GM21723 (cell line): ENCODE results near the gene AP5S1.
"Not testable (repeated sequence)": the region's sequence is repeated elsewhere in the genome, so short reads cannot be mapped to it uniquely, and the experiment has no call there.

Experiments used
- ATAC-seq: cut with Tn5 transposase; IDR thresholded peaks from one replicate; pipeline ENCODE4 v1.9.1; 2021; ENCODE audit warnings: mild to moderate bottlenecking, moderate library complexity; ENCODE audit not compliant: unreplicated experiment

Gene AP5S1

DNA sequence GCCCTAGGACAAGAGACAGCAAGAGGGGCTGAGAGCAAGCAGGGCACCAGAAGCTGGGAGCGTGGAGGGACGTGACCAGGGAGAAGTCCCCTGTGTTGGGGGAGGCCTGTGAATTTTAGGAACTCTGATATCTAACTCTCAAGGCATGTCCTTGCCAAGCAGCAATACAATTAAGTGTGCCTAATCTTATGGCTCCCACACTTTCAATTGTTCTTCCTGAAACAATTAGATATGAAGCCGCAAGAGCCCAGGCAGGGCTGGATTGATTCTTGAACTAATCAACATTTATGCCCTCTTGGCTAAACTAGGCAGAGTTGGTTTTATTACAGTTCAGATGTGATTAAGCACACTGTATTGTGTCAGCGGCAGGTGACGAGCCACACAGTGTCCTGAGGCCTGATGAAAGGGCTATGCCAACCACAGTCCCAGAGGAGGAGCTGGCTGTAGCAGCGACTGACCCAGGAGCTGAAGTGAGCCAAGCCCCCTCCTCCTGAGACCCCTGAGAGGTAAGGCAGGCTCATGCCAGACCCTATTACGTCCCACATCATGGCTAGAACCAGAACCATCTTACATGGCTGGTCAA is 22.1 kb downstream of the AP5S1 start:
- ATAC-seq: no peak

DNA sequence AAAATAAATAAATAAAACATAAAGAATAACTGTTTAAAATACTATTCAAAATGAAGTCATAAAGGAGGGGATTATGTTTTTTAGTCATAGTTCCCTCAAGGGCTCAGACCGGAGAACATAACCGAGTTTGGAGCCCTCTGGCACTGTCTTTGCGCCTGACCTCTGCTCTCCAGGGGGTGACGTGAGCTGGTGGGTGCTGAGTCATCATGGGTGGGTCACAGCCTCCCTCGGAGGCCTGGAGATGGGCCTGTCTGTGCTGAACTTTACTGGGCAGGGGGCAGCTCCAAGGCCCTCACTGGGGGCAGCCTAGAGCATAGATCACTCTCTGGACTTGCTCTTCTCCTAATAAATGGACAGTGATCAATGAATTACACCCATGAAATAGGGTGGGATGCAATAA is 23.1 kb downstream of the AP5S1 start:
- ATAC-seq: no peak

DNA sequence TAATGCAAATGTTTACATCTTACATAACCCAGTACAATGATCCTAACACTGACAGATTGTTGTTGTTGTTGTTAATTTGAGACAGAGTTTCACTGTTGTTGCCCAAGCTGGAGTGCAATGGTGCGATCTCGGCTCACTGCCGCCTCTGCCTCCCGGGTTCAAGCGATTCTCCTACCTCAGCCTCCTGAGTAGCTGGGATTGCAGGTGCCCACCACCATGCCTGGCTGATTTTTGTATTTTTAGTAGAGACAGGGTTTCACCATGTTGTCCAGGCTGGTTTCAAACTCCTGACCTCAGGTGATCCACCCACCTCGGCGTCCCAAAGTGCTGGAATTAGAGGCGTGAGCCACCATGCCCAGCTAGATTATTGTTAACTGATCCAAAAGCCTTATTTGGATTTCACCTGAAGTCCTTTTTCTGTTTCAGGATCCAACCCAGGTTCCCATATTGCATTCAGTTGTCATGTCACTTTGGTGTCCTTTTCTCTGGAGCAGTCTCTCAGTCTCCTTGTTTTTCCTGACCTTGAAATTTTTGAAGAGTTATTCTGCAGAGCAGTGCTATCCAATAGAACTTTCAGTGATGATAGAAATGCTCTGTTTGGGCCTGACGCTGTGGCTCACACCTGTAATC is 23.8 kb downstream of the AP5S1 start:
- not testable (repeated sequence) for ATAC-seq

DNA sequence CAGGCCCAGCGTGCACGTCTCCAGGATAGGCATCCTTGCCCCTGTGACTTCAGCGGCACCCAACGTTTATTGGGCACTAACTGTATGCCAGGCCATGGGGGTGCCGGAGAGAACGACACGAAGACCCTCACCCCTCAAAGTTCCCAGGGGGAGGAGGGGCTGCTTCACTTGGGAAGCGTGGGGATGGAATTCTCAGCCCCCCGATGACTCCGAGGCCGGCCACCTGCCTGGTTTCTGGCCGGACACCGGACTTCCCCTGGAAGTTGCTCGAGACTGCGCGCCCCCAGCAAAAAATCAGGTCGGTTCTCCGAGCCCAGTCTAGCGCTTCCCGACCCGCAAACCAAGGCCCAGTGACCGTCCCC is 26.0 kb downstream of the AP5S1 start:
- no peak for ATAC-seq

DNA sequence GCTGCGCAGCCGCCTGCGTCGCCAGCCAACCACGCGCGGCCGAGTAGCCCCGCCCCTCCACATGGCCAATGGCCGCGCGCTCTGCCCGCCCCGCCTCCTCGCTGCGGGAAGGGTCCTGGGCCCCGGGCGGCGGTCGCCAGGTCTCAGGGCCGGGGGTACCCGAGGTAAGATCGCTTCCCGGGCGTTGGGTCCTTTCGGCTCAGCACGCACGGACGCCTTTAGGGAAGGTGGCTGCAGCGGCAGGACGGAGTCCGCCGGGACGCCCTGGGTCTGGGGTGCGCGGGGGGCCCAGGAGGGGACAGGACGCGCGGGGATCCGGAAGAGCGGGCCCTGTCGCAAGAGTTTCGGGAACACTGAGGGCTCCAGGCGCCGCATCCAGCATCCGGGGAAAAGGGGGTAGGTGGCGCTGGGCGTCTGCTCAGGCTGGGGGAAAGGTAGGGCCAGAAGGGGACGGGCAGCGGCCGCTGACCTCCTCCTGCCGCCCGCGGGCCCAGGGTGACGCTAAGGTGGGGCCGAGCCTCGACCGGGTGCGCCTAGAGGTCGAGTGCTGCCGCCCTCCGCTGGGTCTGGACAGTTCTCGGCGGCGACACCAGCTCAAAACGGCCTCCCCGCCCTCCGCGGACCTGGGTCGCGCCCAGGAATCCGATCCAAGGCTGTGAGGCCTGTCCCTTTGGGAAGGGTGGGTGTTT is 26.5 kb downstream of the AP5S1 start, which contains the start of gene MAVS:
MAVS (plus strand) TSS at position 95 of the 689 bp plus-strand sequence. CDS start 7,791 bp downstream, outside the sequence.
- peak; percentile 89 for ATAC-seq

DNA sequence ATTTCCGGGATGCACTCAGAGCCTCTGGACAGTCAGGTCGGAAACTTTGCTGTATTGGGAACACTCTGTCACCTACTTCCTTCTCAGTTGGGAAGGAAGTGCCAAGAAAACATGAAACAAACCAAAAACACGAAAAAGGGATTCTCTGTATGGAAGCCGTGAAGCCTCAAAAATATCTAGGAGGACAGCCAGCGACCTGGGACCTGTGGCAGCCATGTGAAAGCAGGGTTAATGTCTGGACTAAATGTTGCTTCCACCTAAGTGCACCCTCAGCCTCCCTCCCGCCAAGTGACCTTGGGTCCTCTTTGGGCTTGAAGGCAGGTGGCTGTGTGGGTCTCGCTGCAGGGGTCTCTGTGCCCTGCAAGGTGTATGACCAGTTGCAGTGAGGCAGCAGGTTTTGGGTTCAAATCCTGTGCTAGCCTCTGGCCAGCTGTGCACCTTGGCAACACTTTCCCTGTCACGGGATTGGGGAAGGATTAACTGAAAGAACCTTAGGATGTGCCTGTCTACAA is 27.1 kb downstream of the AP5S1 start:
- no peak for ATAC-seq

DNA sequence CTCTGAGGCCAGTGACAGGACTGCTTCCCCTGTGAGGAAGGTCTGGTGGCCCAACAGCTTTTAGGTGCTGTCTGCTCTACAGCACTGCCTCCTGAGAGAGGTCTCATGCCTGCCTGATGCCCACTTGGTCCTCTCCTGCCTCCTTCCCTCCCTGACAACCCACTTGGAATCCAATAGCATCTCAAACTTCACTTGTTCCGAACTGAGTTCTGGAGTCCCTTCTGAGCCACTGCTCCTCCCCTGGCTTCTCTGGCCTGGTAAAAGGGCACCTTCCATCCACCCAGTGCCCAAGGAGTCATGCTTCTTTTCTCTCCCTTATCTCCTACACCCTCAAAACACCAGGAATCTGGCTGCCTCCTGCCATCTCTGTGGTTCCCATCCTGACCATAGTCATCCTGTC is 28.2 kb downstream of the AP5S1 start:
- no peak for ATAC-seq

GRCh38 chr20:3854462-3854871 is 34.1 kb downstream of the AP5S1 start:
- ATAC-seq: no peak

- no peak for ATAC-seq
These were observed 37.1 kb downstream of the AP5S1 start for GRCh38 chr20:3857405-3857804.

DNA sequence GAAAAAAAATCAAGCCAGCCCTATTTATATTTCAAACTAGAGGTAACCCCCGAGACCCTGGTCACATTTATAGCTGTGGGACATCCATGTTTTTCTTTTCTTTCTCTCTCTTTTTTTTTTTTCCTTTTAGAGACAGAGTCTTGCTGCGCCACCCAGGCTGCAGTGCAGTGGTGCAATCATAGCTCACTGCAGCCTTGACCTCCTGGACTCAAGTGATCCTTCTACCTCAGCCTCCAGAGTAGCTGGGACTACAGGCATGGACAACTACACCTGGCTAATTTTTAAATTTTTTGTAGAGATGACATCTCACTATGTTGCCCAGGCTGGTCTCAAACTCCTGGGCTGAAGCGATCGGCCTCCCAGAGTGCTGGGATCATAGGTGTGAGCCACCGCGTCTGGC is 38.3 kb downstream of the AP5S1 start:
- ATAC-seq: no peak

GRCh38 chr20:3861191-3861590 is 40.8 kb downstream of the AP5S1 start:
- ATAC-seq: no peak

DNA sequence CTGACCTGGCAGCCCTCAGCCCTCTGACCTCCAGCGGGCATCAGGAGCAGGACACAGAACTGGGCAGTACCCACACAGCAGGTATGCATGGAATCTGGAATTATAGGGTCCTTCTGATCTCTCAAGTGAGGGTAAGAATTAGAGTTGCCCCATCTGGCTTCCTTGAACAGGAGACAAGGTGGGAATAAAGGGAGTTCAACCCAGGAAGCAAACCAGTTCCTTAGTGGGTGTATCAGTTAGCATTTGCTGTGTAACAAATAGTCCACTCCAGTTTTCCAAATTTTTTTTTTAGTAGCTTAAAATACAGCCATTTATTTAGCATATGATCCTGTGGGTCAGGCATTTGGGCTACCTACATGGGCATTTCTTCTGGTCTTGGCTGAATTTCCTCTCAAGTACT is 42.0 kb downstream of the AP5S1 start:
- ATAC-seq: no peak

DNA sequence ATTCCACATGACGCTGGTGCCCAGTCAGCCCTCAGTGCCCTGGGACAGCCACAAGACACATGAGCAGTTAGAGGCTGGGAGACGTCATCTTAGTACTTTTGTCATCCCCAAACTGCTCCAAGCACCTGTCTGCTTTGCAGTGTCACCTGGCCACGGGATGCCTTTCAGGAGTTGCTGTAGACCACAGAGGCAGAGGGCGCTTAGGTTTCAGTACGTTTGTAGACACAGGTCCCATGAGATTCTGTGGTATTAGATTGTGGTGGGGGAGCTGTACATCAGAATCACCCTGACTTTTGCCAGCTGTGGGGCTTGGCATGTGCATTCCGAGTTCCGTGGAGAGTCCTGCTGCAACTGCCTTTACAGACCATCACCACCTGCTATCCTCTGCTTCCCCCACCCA is 43.0 kb downstream of the AP5S1 start:
- no peak for ATAC-seq

DNA sequence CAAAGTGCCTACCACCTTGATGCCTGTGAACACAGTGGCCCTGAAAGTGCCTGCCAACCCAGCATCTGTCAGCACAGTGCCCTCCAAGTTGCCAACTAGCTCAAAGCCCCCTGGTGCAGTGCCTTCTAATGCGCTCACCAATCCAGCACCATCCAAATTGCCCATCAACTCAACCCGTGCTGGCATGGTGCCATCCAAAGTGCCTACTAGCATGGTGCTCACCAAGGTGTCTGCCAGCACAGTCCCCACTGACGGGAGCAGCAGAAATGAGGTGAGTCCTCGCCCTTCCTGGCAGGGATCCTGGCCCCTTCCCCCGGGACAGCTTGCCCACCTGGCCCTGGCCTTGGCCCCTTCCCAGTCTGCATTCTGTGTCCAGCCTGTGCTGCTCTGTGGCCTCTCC is 44.2 kb downstream of the AP5S1 start:
- ATAC-seq: no peak

DNA sequence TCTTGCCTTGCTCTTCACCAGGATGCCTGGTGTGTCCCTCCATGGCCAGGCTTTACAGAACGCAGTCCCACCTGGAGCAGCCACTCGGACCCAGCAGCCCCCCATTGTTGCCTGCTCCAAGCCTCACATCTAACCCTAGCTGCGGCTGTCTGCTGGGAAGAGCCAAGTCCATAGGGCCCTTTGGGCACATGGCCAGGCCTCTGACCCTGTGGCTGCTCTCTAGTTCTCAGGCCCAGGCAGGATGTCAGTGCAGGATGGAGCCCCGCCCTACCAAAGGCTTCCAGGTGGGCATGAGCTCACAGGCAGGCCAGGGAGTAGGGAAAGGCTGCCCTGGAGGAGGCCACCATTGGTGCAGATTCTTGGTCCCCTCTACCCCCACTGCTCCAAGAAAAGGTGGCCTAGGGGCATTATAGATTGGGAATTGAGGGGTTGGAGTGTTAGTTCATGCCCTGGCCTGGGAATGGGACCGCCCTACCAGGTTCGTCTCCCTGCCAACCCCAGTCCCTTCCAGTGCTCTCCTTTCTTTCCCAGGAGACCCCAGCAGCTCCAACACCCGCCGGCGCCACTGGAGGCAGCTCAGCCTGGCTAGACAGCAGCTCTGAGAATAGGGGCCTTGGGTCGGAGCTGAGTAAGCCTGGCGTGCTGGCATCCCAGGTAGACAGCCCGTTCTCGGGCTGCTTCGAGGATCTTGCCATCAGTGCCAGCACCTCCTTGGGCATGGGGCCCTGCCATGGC is 45.0 kb downstream of the AP5S1 start:
- no peak for ATAC-seq

DNA sequence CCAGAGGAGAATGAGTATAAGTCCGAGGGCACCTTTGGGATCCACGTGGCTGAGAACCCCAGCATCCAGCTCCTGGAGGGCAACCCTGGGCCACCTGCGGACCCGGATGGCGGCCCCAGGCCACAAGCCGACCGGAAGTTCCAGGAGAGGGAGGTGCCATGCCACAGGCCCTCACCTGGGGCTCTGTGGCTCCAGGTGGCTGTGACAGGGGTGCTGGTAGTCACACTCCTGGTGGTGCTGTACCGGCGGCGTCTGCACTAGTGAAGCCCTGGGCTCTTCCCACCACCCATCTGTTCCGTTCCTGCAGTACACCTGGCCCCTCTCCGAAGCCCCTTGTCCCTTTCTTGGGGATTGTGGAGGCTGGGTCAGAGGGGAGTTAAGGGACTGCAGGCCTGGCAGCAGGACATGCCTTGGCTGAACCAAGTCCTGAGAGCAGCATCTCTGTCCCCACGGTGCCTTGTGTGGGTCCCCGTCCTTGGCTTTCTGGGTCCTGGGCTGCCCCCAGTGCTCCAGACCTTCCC is 45.6 kb downstream of the AP5S1 start:
- no peak for ATAC-seq

DNA sequence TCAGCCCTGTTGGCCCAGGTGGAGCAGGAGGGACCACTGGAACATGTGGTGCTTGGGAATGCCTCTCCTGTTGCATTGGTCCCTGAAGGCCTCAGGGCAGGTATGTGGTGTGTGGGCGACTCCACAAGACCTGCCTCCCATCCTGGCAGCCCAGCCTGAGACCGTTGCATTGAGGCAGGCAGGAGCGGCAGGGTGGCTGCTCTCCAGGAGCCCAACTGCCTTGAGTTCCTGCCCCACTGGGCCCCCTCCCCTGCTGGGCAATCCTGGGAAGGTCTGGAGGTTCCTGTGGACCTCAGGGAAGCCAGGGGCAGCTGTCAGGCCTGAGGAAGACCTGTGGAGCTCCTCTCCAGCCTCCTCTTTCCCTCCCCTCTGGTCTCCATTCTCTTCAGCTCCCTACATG is 46.1 kb downstream of the AP5S1 start:
- ATAC-seq: no peak

DNA sequence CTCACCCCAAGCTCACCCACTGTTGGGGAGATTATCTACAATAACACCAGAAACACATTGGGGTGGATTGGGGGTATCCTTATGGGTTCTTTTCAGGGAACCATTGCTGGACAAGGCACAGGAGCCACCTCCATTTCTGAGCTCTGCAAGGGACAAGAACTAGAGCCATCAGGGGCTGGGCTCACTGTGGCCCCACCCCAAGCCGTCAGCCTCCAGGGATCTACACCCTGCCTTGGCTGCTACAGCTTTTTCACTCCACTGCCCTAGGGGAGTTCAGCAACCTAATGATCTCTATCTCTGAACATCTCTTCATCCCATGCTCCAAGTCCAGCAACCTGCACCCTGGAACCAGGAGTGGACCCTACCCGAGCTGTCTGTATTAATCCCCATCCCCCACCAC is 47.5 kb downstream of the AP5S1 start:
- ATAC-seq: no peak

DNA sequence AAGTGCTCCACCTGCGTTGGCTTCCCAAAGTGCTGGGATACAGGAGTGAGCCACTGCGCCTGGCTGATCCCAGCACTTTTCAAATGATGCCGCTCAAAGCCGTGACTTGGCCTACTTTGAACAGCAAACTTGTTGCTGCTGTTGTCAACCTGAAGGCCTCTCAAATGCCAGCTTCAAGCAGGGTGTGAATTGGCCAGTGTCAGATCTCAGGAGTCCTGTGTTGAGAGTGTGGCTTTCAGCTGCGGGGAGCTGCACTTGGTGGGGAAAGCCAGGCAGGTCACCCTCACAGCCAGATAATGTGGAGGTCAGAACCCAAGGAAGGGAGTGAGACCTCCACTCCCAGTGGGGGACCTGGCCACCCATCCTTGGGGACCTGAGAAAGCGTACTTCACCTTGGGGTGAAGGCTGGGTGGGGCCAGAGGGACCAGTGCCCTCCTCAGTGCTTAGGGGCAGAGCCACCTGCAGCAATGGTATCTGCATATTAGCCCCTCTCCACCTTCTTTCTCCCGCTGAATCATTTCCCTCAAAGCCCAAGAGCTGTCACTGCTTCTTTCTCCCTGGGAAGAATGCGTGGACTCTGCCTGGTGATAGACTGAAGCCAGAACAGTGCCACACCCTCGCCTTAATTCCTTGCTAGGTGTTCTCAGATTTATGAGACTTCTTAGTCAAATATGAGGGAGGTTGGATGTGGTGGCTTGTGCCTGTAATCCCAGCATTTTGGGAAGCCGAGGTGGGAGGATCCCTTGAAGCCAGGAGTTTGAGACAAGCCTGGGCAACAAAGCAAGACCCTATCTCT is 49.7 kb downstream of the AP5S1 start:
- no peak for ATAC-seq

DNA sequence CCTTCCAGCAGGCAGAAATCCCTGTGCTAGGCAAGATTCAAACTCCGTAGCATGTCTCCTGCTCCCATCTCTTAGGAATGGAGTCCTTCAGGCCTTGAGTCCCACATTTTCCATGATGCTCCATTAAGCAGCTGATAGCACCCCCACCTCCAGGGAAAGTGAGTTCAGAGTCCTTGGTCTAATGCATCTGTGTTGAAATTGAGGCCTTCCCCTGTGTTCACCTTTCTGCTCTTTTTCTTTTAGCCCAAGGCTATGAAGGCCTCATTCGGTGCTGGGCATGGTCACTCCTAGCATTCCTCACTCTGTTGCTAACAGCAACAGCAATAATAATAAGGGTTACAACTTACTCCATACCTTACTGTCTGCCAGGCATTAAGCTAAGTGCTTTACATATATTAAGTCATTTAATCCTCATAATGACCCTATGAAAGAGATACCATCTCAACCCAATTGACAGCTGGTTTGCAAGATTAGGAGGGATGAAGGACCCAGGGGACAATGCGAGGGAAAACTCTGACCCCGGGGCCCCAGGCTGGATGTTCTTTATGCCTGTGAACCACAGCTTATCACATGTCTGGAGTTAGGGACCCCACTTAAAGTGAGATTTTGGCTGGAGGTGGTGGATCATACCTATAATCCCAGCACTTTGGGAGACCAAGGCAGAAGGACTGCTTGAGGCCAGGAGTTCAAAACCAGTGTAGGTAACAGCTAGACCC is 51.4 kb downstream of the AP5S1 start:
- ATAC-seq: no peak
